K562 (cell line): ENCODE data around the gene XPR1. TPM values are rescaled to one million over a fixed set of nuclear protein-coding genes. Genes with fewer than 3 reads are reported as not detected.

Experiments used
- CBX8 ChIP-seq: fragments of 200-600 bp; sonication (generic); IDR thresholded peaks from 2 replicates; pipeline ENCODE4 v1.6.1; 2012; ENCODE audit warnings: borderline replicate concordance, mixed run types, low read depth, mild to moderate bottlenecking, moderate library complexity, mixed read lengths, low read length, control low read depth, inconsistent platforms; ENCODE audit not compliant: poor library complexity, severe bottlenecking; ENCODE audit errors: extremely low read depth
- MITF ChIP-seq: IDR thresholded peaks from 2 replicates; pipeline ENCODE4 v1.6.1; 2014; ENCODE audit warnings: antibody characterized with exemption
- NONO ChIP-seq, 2 experiments: fragments of 200-400 bp in 1 of 2; fragments of 450-650 bp in 1 of 2; formaldehyde crosslinking in 1 of 2; IDR thresholded peaks; 2 replicates each; pipeline ENCODE4 v1.6.1; 2017; ENCODE audit warnings: low read depth in 2 of 2, mild to moderate bottlenecking in 2 of 2, moderate library complexity in 2 of 2, low read length in 1 of 2
- NR3C1 ChIP-seq: sonication (generic); formaldehyde crosslinking; IDR thresholded peaks from 2 replicates; pipeline ENCODE4 v1.8.1; 2022; ENCODE audit warnings: missing genetic modification reagents
- RAD51 ChIP-seq: fragments of 450-650 bp; IDR thresholded peaks from 2 replicates; pipeline ENCODE4 v1.7.1; 2016; ENCODE audit warnings: low read depth, mild to moderate bottlenecking, borderline replicate concordance
- SP2 ChIP-seq: IDR thresholded peaks from 2 replicates; pipeline ENCODE4 v1.6.1; 2011; ENCODE audit warnings: mild to moderate bottlenecking, low read depth, low read length, moderate library complexity; ENCODE audit not compliant: poor library complexity, severe bottlenecking; ENCODE audit errors: extremely low read depth
- ZNF445 ChIP-seq: fragments of 250-450 bp; sonication (Bioruptor Pico); IDR thresholded peaks from 2 replicates; pipeline ENCODE4 v1.4.0; 2020; ENCODE audit warnings: low read depth, mild to moderate bottlenecking, moderate library complexity
- ZNF561 ChIP-seq: fragments of 450-650 bp; formaldehyde crosslinking; conservative IDR thresholded peaks from 2 replicates; pipeline ENCODE4 v1.4.0; 2020; ENCODE audit warnings: mild to moderate bottlenecking, moderate library complexity
- polyA plus RNA-seq, 8 experiments: library from polyadenylated mRNA; depleted of rRNA in 4 of 8; stranded (reverse) in 5 of 8; unstranded in 3 of 8; fragments of >200 nt; fragmentation: Nextera tagmentation in 2 of 8; fragmentation: Illumina TruSeq in 1 of 8; extraction: Ambion mirVana in 2 of 8; extraction: Trizol in 1 of 8; gene quantifications; 2 replicates each; pipeline versions ENCODE4 v1.2.1 to v1.2.3, GENCODE V29; 2011 to 2014; ENCODE audit warnings: inconsistent platforms in 1 of 8, missing spikeins in 1 of 8
- total RNA-seq, 7 experiments: library from RNA; depleted of rRNA in 6 of 7; stranded (reverse); fragments of >200 nt in 6 of 7; fragmentation: Illumina TruSeq in 2 of 7; extraction: Trizol in 2 of 7; gene quantifications; 2 replicates each; pipeline versions ENCODE4 v1.2.1 to v1.2.3, GENCODE V29; 2011 to 2021; ENCODE audit warnings: low replicate concordance in 1 of 7
- TF ChIP-seq, protein P1 (sequence below): fragments of 200-800 bp; sonication (Bioruptor generic); IDR thresholded peaks from 2 replicates; pipeline ENCODE4 v1.6.1; 2017; ENCODE audit warnings: missing genetic modification characterization, missing compliant biosample characterization

The XPR1 gene
- total and polyA plus RNA-seq, 9 of the 15 experiments (the other 6 are each of a cell fraction or from before 2014, with no cell fraction given), result 3.0 to 66.2 (median 38.6) TPM

- TF ChIP-seq SP2, result no peak
- TF ChIP-seq CBX8, result no peak
- TF ChIP-seq ZNF561 (CRISPR knock-in tag), result no peak
- TF ChIP-seq ZNF445 (CRISPR knock-in tag), result no peak
- TF ChIP-seq MITF, result no peak
- TF ChIP-seq, protein P1, sequence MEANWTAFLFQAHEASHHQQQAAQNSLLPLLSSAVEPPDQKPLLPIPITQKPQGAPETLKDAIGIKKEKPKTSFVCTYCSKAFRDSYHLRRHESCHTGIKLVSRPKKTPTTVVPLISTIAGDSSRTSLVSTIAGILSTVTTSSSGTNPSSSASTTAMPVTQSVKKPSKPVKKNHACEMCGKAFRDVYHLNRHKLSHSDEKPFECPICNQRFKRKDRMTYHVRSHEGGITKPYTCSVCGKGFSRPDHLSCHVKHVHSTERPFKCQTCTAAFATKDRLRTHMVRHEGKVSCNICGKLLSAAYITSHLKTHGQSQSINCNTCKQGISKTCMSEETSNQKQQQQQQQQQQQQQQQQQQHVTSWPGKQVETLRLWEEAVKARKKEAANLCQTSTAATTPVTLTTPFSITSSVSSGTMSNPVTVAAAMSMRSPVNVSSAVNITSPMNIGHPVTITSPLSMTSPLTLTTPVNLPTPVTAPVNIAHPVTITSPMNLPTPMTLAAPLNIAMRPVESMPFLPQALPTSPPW (CRISPR knock-in tag), result no peak
- no peak for TF ChIP-seq NONO (IDR thresholded peaks at IDR 0.05; ENCODE audit: low read depth in 2 of 2, low read length in 1 of 2)
- no peak for TF ChIP-seq NR3C1 (CRISPR knock-in tag)
- TF ChIP-seq RAD51, result no peak
Observed at GRCh38 chr1:180595966-180596365, 35.9 kb upstream of the XPR1 start (continued).
